ENCODE results near the gene GM2A. TPM values are rescaled to one million over a fixed set of nuclear protein-coding genes. Genes with fewer than 3 reads are reported as not detected.

GM2A gene
- total and polyA plus RNA-seq, 3 donors from 2014 or later = 29.8 to 54.4 (median 38.0) TPM

DNA sequence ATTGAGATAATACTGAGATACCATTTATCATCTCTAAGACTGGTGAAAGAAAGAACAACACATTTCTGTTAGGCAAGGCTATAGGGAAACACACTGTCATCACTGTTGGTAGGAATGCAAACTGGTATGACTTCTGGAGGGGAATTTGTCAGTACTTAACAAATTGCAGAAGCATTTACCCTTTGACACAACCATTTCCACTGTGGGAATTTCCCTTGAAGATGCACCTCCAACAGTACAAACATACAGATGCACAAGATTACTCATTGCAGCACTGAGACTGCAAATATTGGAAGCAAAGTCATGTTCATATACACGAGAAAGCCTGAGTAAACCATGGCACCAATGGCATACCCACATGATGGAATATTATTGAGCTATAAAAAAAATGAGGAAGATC lies 17.6 kb downstream of the GM2A start:
- 83 to 88% methylated on average over 1 of the region's 1 CpG for WGBS, 2 donors
- no peak for DNase-seq
- no peak overlapping the region for H3K27ac ChIP-seq
- TF ChIP-seq, protein P1, sequence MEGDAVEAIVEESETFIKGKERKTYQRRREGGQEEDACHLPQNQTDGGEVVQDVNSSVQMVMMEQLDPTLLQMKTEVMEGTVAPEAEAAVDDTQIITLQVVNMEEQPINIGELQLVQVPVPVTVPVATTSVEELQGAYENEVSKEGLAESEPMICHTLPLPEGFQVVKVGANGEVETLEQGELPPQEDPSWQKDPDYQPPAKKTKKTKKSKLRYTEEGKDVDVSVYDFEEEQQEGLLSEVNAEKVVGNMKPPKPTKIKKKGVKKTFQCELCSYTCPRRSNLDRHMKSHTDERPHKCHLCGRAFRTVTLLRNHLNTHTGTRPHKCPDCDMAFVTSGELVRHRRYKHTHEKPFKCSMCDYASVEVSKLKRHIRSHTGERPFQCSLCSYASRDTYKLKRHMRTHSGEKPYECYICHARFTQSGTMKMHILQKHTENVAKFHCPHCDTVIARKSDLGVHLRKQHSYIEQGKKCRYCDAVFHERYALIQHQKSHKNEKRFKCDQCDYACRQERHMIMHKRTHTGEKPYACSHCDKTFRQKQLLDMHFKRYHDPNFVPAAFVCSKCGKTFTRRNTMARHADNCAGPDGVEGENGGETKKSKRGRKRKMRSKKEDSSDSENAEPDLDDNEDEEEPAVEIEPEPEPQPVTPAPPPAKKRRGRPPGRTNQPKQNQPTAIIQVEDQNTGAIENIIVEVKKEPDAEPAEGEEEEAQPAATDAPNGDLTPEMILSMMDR (IDR thresholded peaks at IDR 0.05) = no peak
- TF ChIP-seq POLR2A (IDR thresholded peaks at IDR 0.05) = no peak
- no peaks in the 10 kb centered on the region for H3K27me3 ChIP-seq
- no peaks in the 10 kb centered on the region for H3K36me3 ChIP-seq (ENCODE audit: low read depth, missing control alignments)
- H3K4me3 ChIP-seq = no peak overlapping the region
- no peaks in the 10 kb centered on the region for H3K9me3 ChIP-seq
- intact Hi-C loops (cut with DNase I; ENCODE audit: low total_unique reads) = no loop called here
- no peaks in the 10 kb centered on the region for H3K4me1 ChIP-seq

DNA sequence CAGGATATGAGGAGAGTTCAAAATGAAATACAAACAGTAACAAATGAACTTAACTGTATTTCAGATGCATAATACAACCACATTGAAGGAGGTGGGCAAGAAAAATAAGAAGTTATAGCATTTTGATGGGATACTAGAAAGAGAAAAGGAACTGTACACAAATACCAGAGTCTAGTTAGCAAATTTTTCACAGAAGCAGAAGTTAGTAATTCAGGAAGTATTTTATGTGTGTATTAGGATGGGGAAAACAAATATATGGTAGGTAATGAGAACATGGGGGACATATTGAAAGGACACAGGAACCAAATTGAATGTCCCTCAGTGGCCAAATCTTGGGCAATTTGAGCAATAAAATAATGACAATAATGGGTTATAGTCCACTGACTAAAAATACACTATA lies 18.4 kb downstream of the GM2A start:
- Histone ChIP-seq H3K36me3 (ENCODE audit: low read depth, missing control alignments) (no peaks in the 10 kb centered on the region), H3K9me3 (no peaks in the 10 kb centered on the region), H3K4me1 (no peaks in the 10 kb centered on the region), H3K27ac (no peak overlapping the region), H3K27me3 (no peaks in the 10 kb centered on the region), H3K4me3 (no peak overlapping the region)
- intact Hi-C loops (cut with DNase I; ENCODE audit: low total_unique reads) = no loop called here
- DNase-seq = no peak
- TF ChIP-seq, protein P1 (IDR thresholded peaks at IDR 0.05) = no peak
- no peak for TF ChIP-seq POLR2A (IDR thresholded peaks at IDR 0.05)

DNA sequence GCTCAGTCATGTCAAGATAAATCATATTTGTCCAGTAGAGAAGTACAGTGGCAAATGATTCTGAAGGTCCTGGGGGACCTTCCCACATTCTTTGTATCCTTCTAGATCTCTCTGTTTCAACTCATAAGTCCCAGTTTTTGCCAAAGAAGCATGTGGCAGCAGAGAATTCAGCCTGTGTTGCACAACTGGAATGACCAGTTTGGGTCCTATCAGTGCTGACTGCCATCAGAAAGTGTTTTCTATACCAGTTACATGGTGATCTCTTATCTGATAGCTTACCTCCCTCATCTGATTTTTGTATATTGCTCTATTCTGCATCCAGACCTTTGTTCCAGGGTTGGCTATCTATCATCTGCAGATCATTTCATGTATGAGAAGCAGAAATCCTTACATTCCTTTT lies 21.7 kb downstream of the GM2A start:
- Histone ChIP-seq H3K4me3 (no peak overlapping the region), H3K36me3 (ENCODE audit: low read depth, missing control alignments) (no peaks in the 10 kb centered on the region), H3K27ac (no peak overlapping the region), H3K4me1 (no peaks in the 10 kb centered on the region), H3K9me3 (no peaks in the 10 kb centered on the region), H3K27me3 (no peaks in the 10 kb centered on the region)
- no peak for DNase-seq
- TF ChIP-seq, protein P1 (IDR thresholded peaks at IDR 0.05) = no peak
- intact Hi-C loops (cut with DNase I; ENCODE audit: low total_unique reads) = no loop called here

DNA sequence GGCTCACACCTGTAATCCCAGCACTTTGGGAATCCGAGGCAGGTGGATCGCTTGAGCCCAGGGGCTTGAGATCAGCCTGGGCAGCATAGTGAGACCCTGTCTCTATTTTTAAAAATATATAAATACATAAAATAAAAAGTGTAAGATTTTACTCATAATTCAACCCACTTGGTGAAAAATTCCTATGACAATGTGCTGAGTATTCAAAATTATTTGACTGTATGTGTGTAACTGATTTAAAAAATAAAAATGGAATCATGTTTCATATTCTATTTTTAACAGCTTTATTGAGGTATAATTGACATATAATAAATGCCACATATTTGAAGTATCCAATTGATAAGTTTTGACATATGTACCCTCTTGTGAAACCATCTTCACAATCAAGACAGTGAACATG lies 22.8 kb downstream of the GM2A start:
- no peak overlapping the region for H3K27ac ChIP-seq
- no peak overlapping the region for H3K4me3 ChIP-seq
- no peak for DNase-seq
- no peaks in the 10 kb centered on the region for H3K4me1 ChIP-seq
- no peaks in the 10 kb centered on the region for H3K36me3 ChIP-seq (ENCODE audit: low read depth, missing control alignments)
- TF ChIP-seq, protein P1 (IDR thresholded peaks at IDR 0.05) = no peak
- TF ChIP-seq POLR2A (IDR thresholded peaks at IDR 0.05) = no peak
- WGBS, 2 donors = 94 to 98% methylated on average over 2 of the region's 2 CpGs
- intact Hi-C loops (cut with DNase I; ENCODE audit: low total_unique reads) = no loop called here
- H3K9me3 ChIP-seq = no peaks in the 10 kb centered on the region
- H3K27me3 ChIP-seq = no peaks in the 10 kb centered on the region

DNA sequence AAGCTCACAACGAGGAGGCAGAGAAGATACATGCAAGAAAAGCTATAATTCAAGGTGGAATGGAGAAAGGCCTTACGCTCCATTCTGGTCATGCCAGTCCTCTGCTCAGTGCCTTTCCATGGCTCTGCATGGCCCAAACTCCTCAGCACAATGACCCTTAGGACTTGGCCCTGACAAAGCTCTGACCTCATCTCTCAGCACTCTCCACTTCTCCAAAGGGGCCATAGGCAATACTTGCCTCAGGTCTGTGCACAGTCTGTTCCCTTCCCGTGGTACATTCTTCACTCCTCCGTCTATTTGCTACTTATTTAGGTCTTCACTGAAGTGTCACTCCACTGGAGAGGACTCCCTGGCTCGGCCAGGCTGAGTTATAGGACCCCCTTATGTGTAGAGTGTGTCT lies 25.9 kb downstream of the GM2A start:
- no peaks in the 10 kb centered on the region for H3K9me3 ChIP-seq
- no peak for DNase-seq
- H3K36me3 ChIP-seq (ENCODE audit: low read depth, missing control alignments) = no peaks in the 10 kb centered on the region
- no peak overlapping the region for H3K4me3 ChIP-seq
- WGBS, 2 donors = 87 to 88% methylated on average over 5 of the region's 5 CpGs
- no peak overlapping the region for H3K27ac ChIP-seq
- H3K27me3 ChIP-seq = no peaks in the 10 kb centered on the region
- no peaks in the 10 kb centered on the region for H3K4me1 ChIP-seq
- TF ChIP-seq, protein P1 (IDR thresholded peaks at IDR 0.05) = no peak
- TF ChIP-seq POLR2A (IDR thresholded peaks at IDR 0.05) = no peak
- intact Hi-C loops (cut with DNase I; ENCODE audit: low total_unique reads) = no loop called here

Data from testis (tissue), 3 donors.